GM19467 (cell line): ENCODE measurements around the gene ZNF497.
"Not testable (repeated sequence)": the region's sequence is repeated elsewhere in the genome, so short reads cannot be mapped to it uniquely, and the experiment has no call there.

Experiments
- ATAC-seq: cut with Tn5 transposase; IDR thresholded peaks from one replicate; pipeline ENCODE4 v1.9.1; 2021; ENCODE audit warnings: mild to moderate bottlenecking, moderate library complexity; ENCODE audit not compliant: unreplicated experiment

Gene ZNF497

DNA sequence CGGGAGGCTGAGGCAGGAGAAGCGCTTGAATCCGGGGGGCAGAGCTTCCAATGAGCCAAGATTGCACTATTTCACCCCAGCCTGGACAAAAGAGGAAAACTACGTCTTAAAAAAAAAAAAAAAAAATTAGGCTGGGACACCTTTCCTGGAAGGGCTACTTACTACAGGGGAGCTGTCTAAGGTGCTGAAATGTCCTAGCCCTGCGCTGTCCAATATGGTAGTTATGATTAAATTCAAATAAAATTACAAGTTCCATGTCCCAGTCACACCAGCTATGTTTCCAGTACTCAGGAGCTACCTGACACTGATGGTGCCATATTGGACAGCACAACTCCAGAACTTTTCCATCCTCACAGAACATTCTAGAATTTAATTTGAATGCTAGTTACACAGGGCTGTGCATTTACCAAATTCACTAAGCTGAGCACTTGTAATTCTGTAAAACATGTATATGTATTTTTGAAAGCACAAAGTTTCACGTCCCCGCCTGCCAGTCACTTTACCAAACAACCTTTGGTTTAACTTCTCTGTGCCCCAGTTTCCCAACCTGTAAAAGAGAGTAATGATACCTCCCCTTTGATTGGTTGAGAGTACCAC is 45.0 kb downstream of the ZNF497 start:
- no peak for ATAC-seq

DNA sequence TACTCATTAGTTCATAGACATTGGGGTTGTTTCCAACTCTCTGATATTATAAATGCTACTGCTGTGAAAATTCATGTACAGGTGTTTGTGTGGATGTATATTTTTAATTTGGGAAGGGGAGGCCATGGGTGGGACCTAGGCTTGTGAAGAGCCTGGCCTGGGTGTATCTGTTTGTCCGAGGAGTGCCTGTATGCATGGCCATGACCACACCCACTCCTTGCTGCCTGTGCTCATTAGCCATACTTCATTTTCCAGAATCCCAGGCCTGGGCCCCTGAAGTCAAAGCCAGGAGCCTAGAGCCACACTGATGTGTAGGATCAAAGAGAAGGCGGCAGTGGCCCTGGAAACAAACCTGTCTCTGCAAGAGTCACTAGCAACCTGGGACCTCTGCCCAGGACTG is 47.0 kb downstream of the ZNF497 start:
- ATAC-seq = no peak

DNA sequence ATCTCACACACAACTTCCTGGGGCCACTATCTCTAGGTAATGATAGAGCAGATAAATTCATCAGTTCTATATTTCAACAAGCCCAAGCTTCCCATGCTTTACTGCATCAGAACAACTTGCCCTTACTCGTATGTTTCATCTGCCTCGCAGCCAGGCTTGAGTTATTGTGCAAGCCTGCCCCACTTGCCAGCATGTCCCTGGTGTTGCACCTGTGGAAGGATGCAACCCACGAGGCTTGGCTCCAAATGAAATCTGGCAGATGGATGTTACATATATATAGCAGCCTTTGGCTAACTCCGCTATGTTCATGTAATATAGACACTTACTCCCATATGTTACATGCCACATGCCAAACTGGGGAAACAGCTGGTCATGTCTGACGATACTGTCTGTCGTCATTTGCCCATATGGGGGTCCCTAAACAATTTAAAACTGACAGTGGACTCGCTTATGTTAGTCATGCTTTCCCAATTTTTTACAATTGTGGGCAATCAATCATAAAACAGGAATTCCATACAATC is 51.1 kb downstream of the ZNF497 start:
- ATAC-seq = no peak

DNA sequence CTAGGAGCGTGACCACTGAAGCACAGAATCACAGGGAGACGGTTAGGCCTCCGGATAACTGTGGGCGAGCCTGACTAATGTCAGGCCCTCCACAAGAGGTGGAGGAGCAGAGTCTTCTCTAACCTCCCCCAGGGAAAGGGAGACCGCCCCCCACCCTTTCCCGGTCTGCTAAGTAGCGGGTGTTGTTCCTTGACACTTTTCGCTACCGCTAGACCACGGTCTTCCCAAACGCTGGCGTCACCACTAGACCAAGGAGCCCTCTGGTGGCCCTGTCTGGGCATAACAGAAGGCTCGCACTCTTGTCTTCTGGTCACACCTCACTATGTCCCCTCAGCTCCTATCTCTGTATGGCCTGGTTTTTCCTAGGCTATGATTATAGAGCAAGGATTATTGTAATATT is 51.9 kb downstream of the ZNF497 start:
- ATAC-seq = not testable (repeated sequence)

DNA sequence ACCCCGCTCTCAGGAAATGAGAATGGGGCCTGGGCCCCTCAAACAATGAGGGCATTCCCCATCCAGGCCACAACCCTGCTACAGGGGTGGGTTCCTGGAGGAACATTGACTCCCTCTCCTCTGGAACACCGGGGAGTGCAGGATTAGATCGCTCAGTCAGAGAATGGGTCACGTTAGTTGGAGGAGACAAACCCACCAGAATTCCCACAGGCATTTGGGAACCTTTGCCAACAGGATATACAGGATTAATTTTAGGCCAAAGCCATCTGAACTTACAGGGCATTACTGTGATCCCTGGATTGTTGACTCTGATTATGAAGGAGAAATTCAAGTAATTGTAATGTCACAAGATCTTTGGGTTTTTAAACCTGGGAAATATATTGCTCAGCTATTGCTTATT is 54.8 kb downstream of the ZNF497 start:
- no peak for ATAC-seq

DNA sequence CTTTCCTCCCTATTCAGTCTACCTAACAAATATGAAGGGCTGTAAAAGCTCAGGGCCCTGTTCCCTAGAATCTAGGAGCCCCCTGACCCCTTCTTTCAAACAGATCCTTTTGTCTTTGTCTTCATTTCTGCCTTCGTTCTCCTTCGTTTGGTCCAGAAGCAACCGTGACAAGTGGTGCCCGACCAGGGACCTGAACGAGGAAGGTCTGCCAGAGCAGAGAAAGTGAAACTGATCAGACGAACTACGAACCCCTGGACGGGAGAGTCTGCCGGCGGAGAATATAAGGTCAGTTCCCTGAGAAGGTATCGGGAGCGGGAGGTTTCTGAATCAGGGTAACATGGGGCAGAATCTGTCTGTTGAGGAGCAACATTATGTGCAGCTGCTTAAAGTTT is 56.6 kb downstream of the ZNF497 start:
- ATAC-seq = no peak

DNA sequence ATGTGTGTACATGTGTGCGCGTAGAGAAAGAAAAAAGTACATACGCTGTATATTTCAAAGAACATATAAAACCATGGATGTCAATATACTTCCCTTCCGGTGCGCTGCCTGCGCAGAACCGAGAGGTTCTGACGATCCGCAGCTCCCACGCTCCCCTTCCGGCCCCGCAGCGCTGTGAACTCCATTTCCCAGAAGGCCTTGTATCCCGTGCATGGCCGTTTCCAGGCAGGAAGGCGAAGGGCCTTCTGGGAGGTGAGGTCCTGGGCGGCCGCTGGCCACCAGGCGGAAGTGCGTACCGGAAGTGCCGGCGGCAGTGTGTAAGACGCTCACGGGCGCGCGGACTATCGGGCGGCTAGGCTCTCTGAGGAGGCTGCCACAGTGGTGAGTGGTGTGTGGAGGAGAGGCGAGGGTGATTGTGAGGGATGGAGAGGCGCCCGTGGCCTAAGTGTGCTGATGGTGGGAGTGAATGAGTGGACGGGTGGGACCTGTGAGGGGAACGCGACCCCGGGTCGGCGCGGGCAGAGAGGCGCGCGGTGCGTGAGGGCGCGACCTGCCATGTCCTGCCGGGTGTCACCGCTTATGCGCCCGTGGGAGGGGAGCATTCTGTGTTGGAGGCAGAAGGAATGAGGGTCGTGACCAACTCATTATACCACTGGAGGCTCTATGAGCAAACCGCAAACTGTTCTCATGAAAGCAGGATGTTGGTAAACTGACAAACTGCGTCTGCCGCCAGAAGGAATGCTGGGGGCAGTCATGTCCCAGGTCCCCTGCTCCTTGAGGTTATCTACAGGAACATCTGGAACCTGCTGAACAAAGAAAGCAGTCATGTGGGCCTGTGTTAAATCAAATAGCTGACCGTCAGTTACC is 57.3 kb downstream of the ZNF497 start, which contains the start of gene ERVK3-1:
Gene ERVK3-1, plus strand, starts transcription at position 313 of the 867 bp plus-strand sequence. CDS start 6,792 bp downstream, outside the sequence.
- peak; percentile 96 for ATAC-seq

DNA sequence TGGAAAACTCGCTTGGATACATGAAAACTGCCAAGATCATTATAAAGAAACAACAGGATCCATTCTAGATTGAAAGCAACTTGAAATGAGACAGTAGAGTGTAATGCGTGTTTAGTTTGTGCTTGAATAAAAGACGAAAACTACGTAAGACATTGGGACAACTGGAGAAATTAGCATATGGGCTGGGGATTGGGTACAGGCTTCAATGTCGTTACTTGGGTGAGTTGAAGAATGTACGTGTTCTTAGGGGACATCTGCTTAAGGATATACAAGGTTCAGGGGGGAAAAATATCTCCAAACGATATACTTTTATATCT is 57.8 kb downstream of the ZNF497 start:
- ATAC-seq = peak; percentile 2
